Stomach (tissue), 4 donors: ENCODE measurements around the gene PDE3A.

Experiments
- POLR2A ChIP-seq, 4 donors: fragments of 450-650 bp; IDR thresholded peaks; one replicate each; pipeline ENCODE4 v1.6.1; 2016; ENCODE audit warnings: antibody characterized with exemption in 4 of 4, control low read depth in 2 of 4, mild to moderate bottlenecking in 1 of 4, moderate library complexity in 1 of 4
- POLR2AphosphoS5 ChIP-seq, 3 donors: sonication (generic); formaldehyde crosslinking; IDR thresholded peaks; one replicate each; pipeline ENCODE4 v1.6.1; 2016; ENCODE audit warnings: antibody characterized with exemption in 3 of 3
- TF ChIP-seq, protein P1 (sequence below), 7 experiments: fragments of 450-650 bp in 4 of 7; fragments of 200-600 bp in 3 of 7; sonication (generic) in 3 of 7; IDR thresholded peaks; one replicate each; pipeline ENCODE4 v1.5.1; 2016 to 2019; ENCODE audit warnings: antibody characterized with exemption in 7 of 7, control low read depth in 2 of 7, mild to moderate bottlenecking in 1 of 7

DNA sequence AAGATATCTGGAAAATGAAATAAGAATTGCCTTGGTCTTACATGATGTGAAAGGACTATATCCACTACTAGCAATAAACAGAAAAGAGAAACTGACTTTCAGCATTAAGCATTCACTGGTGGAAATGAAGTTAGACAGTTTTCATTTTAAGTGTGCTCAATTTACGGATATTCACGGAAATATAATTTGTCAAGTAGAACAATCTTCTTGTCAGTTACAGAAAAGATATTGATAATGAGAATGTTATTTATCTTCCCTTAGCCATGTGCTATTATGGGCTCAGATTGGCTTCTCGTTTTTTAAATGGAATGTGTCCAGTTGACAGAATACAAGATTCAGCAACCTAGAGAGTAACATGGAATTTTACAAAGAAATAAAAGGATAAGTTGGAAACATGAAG is 208.2 kb downstream of the PDE3A start:
- TF ChIP-seq, protein P1, sequence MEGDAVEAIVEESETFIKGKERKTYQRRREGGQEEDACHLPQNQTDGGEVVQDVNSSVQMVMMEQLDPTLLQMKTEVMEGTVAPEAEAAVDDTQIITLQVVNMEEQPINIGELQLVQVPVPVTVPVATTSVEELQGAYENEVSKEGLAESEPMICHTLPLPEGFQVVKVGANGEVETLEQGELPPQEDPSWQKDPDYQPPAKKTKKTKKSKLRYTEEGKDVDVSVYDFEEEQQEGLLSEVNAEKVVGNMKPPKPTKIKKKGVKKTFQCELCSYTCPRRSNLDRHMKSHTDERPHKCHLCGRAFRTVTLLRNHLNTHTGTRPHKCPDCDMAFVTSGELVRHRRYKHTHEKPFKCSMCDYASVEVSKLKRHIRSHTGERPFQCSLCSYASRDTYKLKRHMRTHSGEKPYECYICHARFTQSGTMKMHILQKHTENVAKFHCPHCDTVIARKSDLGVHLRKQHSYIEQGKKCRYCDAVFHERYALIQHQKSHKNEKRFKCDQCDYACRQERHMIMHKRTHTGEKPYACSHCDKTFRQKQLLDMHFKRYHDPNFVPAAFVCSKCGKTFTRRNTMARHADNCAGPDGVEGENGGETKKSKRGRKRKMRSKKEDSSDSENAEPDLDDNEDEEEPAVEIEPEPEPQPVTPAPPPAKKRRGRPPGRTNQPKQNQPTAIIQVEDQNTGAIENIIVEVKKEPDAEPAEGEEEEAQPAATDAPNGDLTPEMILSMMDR (IDR thresholded peaks at IDR 0.05), result no peak
- no peak for TF ChIP-seq POLR2A (IDR thresholded peaks at IDR 0.05)
- TF ChIP-seq POLR2AphosphoS5 (IDR thresholded peaks at IDR 0.05), result no peak
